HCEC 1CT (cell line): ENCODE results near the gene TTC38.
"Not testable (repeated sequence)": the region's sequence is repeated elsewhere in the genome, so short reads cannot be mapped to it uniquely, and the experiment has no call there.

ENCODE experiments used
- DNase-seq: peaks from one replicate; pipeline ENCODE4 v3.0.0-alpha.2; 2017

TTC38 gene

DNA sequence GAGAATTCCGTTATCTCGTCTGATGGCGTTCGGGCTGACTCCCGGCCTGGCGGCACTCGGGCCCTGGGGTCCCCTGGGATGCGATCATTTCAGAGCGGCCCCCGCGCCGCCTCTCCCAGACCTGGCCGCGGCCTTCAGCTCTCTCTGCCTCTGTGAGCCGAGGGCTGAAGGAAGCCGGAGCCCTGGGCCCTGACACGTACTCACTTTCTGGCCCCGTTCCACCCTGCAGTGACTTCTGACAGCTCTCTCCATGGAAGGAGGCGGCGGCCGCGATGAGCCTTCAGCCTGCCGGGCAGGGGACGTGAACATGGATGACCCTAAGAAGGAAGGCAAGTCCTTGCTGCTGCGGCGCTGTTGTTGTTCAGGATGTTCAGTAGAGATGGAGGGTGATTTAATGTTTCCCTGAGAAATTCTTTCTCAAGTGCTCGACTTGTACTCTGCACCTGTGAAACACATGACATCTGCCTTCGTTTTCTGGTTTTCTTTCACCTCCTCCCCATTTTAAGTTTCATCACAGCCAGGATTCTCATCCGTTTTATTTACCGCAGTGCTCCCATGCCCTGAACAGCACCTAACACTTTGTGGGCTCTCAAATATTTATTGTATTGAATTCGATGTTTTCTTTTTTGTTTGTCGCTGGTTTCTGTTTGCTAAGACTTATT is 29.5 kb downstream of the TTC38 start:
- DNase-seq: peak; percentile 55

DNA sequence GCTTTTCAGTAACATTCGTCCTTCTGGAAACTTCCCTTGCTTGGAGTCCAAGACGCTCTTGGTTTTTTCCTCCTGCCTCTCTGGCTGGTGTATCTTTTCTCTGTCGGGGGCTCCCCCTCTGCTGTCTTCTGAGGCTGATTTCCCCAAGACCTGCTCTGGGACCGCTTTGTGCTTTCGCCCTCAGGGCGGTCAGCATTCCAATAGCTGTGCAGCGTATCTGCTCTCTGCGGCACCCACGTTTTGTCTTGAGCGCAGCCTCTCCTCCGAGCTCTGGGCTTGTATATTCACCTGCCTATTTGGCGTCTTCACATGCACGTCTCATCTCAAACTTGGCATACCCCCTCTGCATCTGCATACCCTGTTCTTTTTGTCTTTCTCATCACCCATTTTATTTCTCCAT is 31.3 kb downstream of the TTC38 start:
- DNase-seq: no peak

DNA sequence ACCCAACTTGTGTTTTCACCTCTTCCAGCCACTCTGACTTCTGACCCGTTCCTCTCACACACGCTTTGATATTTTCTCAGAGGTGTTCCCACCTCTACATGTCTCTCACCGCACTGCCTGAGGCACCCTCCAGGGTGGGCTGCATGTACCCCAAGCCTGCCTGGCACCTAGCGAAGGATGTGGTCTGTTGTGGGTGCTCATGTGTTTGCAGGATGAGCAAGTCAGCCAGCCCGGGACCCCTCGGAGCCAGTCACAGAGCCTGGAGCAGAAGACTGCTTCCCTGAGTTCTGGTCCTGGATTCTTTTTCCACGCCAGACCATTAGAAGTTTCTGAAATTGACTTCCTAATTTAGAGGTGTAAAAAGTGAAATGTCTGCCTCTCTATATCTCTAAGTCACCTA is 32.7 kb downstream of the TTC38 start:
- no peak for DNase-seq

DNA sequence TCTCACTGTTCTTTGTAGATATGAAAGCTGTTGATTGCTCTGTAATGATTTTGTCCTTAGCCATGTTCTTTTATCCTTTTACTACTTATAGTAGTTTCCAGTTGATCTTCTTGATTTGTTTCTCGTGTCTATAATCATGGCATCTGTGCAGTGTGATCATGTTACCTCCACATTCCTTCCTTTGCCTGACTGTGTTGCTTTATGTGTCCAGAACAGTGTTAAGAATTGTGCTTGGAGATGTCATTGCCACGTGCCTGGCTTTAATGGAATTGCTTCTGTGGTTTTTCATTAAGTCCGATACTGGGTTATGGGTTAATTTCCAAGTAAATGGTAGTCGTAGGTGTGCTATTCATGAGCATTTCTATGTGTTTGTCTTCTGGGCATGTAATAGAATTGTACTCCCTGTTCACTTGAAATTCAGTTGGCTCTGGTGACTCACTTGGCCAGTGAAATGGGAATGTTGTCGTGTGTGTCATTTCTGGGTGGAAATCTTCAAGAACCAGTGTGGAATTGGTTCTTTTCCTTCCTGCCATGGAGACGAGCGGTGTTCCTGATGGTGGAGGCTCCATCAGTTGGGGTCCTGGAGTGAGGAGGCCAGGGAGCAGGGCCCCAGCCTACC is 35.6 kb downstream of the TTC38 start:
- DNase-seq: no peak

DNA sequence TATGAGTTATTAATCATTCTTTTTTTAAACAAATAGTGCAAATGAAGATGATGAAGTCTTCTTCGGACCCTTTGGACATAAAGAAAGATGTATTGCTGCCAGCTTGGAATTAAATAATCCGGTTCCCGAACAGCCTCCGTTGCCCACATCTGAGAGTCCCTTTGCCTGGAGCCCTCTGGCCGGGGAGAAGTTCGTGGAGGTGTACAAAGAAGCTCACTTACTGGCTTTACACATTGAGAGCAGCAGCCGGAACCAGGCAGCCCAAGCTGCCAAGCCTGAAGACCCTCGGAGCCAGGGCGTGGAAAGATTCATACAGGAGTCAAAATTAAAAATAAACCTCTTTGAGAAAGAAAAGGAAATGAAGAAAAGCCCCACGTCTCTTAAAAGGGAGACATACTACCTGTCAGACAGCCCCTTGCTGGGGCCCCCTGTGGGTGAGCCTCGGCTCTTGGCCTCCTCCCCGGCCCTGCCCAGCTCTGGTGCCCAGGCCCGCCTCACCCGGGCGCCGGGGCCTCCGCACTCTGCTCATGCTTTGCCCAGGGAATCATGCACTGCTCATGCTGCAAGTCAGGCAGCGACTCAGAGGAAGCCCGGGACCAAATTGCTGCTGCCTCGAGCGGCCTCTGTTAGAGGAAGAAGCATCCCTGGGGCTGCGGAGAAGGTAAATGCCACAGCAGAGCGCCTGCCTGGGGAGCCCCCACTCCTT is 40.6 kb downstream of the TTC38 start:
- DNase-seq: no peak

DNA sequence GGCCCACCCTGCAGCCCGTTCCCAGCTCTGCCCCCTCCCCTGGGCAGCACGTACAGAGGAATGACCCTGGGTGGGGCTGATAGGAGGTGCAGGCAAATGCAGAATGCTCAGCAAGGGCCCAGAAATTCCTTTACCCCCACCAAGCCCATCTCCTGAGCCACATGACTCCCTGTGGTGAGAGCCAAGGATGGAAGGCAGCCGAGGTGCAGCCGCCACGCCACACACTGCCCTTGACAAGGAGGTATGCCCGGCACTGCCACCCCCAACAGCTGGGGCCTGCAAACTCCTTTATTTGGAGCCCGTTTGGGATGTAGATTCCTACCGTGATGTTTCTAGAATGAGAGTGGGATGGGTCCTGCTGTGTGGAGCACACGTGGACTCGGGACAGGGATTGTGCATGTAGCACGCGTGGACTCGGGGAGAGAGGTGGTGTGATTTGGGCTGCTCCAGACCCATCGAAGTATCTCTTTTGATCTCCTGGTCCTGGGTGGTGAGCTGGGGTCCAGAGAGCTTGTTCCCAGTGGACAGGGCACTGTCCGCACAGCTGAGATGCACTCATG is 41.8 kb downstream of the TTC38 start:
- no peak for DNase-seq

DNA sequence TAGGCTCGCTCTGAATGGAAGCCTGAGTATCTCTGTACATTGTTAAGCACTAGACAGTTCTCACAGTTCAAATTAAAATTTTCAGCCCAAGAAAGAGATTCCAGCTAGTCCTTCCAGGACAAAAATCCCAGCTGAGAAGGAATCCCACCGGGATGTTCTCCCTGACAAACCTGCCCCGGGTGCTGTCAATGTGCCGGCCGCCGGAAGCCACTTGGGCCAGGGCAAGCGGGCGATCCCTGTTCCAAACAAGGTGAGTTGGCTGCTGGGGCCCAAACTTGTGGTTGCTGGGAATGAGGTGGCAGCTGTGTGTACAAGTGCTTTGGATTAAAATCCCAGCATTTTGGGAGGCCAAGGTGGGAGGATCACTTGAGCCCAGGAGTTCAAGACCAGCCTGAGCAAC is 44.2 kb downstream of the TTC38 start:
- no peak for DNase-seq

DNA sequence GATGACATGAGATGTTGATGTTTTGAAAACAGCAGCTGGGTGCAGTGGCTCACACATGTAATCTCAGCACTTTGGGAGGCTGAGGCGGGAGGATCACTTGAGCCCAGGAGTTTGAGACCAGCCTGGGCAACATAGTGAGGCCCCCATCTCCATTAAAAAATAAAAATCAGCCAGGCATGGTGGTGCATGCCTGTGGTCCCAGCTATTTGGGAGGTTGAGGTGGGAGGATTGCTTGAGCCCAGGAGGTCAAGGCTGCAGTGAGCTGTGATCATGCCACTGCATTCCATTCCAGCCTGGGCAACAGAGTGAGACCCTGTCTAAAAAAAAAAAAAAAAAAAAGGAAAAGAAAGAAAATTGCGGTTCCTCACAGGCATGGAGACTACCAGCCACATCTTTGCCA is 45.0 kb downstream of the TTC38 start:
- not testable (repeated sequence) for DNase-seq

DNA sequence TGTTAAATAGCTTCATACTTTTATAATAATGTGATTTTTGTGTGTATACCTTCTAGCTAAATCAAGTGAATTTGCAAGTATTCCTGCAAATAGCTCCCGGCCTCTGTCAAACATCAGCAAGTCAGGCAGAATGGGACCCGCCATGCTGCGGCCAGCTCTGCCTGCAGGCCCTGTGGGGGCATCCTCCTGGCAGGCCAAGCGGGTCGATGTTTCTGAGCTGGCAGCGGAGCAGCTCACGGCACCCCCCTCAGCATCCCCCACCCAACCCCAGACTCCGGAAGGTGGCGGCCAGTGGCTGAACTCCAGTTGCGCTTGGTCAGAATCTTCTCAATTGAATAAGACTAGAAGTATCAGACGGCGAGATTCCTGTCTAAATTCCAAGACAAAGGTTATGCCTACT is 48.2 kb downstream of the TTC38 start:
- no peak for DNase-seq

DNA sequence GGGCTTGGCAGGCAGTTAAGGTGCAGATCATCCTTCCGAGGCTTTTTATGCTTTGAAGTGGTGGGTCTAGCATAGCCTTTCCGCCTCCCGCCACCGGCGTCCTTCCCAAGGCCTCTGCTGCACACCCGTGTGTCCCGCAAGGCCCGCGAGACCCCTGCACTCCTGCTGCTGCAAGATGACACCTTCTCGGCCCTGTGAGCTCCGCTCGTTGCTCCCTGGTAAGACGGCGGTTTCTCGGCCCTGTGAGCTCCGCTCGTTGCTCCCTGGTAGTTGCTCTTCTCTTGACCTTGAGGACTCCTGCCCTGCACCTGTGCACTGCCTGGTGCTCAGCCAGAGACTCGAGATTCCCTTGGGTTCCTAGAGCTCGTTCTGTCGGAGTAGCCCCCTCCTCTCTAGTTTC is 49.8 kb downstream of the TTC38 start:
- DNase-seq: no peak

DNA sequence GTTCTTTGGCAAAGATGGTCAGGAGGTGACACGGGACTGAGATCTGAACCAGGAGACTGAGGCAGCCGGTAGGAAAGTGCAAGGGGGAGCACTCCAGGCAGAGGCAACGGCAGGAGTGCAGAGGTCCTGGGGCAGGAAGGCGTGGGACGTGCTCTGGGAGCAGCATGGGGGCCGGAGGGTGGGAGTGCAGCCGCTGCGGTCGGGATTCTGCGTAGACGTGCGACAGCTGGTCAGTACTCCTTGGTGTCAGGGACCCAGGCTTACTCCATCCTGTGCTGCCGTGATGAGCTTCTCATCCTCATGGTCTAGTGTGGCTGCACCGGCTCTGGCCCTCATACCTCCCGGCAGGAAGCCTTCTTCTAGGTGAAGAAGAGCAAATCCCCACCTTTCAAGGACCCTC is 50.8 kb downstream of the TTC38 start:
- DNase-seq: no peak

DNA sequence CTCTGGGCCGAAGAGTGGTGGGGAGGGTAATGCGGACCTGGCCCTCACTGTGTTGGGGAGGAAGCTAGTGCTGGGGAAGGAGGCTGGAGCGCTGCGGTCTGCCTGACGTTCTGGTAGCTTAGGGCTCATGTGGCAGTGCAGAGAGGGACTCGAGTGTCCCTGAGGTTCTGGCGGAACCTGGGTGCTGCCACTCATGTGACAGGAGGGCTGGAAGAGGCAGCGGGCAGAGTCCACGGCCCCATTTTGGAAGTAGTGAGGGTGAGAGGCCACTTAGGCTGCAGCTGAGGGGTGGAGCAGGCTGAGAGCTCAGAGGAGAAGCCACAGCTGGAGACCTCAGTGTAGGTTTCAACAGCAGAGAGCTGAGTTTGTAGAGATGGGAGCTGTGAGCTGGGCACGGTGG is 51.5 kb downstream of the TTC38 start:
- DNase-seq: no peak

DNA sequence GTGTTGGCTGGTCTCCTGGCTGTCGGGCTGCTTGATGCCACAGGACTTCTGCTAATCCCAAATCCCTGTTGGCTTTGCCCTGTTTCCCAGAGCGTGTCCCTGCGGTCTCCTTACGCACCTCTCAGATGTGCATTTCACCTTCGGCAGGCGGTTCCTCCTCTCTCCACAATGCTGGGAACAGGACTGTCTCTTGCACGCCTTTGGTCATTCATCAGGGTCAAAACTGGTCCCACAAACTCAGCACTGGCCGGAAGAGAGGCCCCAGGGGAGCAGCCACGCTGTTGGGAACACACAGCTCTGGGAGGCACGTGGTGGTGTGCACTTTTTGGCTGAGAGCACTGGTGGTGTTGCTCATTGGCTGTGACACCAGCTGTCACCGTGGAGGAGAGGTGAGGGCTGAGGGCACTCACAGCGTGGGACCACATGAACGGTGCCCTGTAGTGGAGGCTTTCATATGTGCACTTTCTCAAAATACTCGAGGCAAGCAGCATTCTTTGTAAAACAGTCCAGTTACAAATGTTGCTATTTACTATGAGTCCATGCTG is 52.4 kb downstream of the TTC38 start:
- no peak for DNase-seq

DNA sequence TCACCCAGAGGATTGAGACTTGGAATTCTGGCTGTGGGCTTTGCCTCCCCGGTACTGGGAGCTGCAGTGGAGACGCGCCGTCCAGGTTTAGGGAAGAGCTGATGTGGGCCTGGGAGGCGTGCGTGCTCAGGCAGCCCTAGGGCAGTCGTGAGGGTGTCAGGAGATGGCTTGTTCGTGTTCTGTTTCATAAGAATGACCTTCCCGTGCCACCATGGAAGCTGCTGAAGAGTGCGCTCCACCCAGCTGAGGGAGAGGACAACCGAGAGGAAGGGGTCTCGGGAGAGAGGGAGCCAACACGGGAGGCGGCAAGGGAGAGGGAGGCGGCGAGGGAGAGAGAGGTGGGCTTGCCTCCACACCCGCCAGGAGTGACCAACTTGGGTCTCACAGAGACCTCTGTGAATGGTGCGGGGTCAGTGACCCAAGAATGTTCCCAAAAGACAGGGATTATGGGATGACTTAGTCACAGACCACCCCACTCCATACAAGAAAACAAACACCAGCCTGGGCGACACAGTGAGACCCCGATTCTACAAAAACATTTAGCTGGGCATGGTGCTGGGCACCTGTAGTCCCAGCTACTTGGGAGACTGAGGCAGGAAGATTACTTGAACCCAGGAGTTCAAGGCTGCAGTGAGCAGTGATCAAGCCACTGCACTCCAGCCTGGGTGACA is 53.0 kb downstream of the TTC38 start:
- DNase-seq: no peak

DNA sequence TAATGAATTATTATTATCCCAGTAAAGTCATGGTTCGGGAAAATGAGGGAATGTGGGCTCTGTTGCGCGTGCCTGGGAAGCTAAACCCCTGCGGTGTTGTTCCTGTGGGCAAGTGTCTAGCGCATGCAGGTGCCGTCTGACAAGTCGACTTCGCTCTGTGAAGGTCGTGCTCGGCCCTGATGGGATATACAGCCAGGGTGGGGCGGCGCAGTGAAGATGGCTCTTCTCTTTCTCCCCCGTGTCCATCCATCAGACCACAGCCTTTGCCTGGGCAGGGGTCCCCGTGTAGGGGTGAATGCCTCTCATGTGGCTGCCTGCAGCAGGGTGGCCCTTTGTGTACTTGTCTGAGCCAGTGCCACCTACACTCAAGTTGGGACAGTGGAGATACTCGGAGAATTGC is 54.9 kb downstream of the TTC38 start:
- DNase-seq: no peak

DNA sequence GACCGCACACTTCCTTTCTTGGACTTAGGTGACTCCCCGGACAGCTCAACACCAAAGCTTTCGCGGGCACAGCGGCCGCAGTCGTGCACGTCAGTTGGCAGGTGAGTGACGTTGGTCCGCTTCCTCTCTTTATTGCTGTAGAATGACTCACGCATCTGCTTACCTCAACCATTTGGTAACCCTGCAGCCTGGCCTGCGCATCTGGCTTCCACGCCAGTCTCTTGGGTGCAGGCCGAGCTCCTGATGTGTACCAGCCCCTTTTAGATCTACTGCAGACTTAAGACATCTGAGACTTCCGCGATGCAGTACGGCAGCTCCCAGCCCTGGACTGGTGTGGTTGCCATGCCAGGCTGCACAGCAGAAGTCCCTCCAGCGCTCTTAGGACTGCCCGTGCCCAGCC is 55.4 kb downstream of the TTC38 start:
- no peak for DNase-seq

DNA sequence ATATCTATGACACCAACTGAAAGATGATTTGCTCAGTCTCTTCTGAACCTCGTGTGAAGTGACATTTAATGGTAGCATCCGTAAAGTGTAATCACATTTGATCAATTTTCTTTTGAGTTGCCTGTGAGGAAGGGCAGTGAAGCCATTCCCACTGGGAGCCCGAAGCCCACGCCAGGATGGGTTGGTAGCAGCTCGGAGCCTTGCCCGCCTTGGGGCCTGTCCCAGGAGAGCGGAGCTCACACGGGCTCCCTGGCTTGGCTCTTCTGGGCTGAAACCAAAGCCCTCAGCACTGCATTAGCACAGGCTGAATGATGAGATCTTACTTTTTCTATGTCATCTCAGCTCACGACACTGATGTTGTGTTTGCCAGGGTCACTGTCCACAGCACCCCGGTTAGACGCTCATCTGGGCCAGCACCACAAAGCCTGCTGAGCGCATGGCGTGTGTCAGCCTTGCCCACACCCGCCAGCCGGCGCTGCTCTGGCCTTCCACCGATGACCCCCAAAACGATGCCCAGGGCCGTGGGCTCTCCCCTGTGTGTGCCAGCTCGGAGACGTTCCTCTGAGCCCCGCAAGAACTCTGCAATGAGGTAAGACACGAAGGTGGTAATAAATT is 58.4 kb downstream of the TTC38 start:
- DNase-seq: no peak

DNA sequence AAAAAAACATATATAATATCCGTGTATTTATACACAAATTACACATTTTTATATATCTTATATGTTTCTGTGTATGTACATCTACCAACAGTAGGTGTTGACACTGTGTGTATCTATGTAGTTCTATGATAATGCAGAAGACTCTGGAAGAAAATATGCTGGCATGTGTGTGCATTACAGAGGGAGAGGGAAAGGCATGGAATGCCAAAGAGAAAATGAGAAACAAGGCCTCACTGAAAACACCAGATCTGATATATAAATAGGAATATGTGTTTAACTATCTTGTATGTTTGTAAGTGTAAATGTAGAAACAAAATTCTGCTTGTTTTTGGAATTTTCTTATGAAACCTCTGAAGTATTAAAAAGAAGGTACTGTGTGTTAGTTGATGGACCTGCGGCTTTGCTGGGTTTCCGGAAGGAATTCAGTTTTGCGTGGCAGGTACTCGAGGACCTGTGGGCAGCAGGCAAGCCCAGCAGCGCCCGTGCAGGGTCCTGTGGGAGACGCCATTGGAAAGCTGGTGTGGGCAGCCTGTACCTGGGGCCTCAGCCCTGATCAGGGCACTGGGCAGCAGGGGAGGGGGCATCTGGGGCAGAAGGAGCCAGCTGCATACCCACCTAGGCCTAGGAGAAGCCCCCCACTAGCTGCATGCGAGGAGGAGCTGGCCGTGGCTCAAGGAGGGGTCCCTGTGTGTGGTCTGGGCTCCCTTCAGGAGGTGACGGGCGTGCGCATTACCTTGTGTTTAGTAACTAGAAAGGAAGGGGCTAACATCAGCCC is 60.1 kb downstream of the TTC38 start:
- DNase-seq: no peak

DNA sequence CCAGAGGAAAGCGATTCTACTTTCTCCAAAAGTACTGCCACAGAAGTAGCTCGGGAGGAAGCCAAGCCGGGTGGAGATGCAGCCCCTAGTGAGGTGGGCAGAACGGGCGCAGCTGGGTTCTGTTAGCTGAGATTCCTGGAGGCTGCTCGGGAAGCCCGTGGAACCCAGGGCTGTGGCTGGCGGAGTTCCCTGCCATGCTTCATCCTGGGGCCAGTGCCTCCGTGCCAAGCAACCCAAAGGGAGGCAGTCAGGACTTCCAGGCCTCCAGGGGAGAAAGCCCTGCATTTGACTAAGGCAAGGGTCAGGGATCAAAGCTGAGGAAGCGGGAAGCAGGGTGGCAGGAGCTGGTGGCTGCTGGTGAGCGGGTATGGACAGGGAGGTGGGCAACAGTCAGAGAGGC is 61.0 kb downstream of the TTC38 start:
- DNase-seq: no peak

DNA sequence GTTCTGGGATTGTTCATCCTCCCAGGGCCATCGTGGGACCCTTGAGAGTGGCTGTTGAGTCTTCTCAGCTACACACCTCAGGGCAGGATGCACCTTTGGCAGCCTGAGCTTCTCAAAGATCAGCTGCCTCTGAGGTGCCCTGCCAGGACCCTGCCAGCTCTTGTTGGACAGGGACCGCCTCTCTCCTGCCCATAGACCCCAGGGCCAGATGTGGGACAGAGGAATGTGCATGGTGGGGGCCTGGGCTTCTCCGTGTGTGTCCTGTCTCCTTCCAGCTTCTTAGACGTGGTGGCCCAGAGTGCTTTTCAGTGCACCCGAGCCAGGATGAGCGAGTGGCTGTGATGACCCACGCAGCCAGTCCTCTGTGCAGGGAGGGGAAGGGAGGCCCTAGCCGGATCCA is 61.8 kb downstream of the TTC38 start:
- no peak for DNase-seq

DNA sequence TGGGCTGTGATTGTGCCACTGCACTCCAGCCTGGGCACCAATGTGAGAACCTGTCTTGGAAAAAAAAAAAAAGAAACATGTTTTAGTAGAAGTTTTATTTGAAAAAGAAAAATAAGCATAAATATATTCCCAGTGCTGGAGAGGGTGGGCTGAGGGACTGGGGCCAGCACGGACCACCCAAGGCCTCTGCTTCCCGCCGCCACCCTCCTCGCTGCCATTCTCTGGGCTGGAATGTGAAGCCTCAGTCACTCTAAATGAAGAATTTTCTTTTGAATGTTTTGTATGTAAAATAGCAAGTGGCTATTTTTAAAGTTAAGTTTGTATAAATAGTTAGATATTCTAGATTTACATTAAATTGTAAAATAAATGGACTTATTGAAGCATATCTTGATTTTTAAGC is 62.6 kb downstream of the TTC38 start:
- DNase-seq: no peak

DNA sequence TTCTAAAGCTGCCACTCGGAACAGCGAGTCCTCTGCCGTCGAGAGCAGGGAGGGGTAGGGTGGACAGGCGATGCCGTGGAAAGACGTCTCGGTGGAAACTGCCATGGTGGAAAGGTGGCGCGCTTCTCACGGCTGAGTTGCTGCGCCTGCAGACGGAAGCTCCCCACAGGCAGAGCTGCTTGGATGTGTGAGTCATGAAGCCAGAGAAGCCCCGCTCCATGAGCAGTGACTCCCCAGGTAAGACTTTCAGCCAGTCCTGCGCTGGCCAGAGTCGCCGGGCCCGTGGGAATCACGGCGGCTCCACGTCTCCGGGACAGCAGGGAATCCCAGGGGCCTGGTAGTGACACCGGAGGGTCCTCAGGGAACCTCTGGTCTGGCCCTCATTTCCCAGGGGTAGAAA is 63.7 kb downstream of the TTC38 start:
- no peak for DNase-seq
